ENCODE measurements around the gene MPP3.
"Not testable (repeated sequence)": the region's sequence is repeated elsewhere in the genome, so short reads cannot be mapped to it uniquely, and the experiment has no call there.

MPP3 gene

DNA sequence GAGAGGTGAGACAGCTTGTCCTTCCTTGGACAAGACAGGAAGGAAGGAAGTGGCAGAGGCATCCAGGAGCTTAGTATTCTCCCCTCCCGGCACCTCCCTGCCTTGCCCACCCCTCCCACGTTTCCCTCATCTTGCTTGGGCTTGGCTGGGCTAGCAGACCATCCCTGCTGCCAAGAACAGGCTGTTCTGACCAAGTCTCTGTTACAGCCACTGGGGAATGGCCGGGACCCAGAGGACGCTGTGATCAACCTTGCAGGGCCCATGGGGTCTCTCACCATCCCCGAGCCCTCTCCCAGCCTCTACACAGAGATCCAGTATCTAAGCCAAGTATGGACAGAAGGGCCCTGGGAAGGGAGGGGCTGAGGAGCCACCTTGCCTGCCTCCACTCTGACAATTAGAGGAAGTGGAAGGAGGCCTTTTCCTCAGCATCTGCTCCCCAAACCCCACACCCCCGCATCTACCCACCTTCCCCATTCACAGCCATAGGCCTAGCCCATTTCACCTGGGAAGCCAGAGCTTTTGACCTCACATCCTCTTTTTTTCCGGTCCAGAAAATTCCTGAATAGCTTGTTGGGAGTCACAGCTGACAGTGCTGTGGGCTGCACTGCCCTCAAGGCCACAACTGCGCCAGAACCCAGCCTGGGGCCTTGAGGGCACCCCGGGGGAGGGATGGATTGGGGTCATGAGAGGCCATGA, 28.1 kb upstream of the MPP3 start:
- no peak for DNase-seq (ENCODE audit: low read depth in 1 of 2, low spot score in 1 of 2)

DNA sequence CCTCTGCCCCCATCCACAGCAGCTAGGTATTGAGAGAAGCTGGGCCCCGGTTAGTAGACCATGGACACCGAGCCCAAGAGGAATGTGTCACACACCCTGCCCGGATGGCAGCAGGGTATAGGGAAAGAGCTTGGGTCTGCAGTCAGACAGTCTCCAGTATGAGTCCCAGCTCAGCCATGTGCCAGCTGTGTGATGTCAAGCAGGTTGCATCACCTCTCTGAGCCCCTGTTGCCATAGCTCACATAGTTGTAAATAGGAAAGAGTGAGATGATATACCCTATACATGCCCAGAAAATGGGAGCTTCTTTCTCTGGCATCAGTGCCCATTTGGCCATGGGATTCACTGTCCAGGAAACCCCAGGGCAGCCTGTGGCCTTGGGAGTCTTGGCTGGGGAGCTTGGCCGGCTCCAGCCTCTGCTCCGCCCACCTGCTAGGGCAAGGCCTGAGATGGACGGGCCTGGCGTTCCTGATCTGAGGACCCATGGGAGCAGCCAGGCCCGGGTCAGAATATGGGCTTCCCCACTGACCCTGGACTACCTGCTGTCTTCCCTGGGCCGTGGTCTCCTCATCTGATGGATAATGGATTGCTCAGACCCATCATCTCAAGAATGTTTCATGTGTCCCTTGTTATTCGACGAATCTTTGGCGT, 27.3 kb upstream of the MPP3 start:
- DNase-seq (ENCODE audit: low read depth in 1 of 2, low spot score in 1 of 2): no peak

DNA sequence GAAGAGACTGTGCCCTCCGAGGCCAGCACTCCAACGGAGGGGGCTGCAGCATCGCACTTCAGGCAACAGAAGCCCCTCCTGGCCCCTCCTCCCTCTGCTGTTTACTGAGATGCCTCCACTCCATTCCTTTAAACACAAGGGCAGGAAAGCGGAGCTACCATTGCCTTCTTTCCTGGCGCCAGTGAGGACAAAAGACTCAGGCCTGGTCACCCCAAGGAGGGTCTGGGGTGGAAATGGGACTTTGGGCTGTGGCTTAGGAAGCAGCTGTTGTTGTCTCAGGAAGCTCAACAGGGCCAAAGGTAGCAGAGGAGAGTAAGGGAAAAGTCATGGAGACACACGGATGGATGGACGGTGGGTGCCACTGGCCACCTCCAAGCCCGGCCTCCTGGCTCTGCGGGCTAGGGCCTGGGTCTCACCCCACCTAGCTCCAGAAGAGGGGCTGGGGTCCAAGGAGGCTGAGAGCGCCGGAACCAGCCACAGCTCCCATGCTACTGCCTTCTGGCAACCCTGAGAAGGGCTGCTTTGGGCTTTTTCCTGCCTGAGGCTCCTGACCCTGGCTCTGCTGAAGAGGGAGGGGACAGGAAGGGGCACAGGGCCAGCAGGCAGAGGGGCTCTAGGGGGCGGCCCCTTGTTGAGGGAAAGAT, 25.1 kb upstream of the MPP3 start:
- no peak for DNase-seq (ENCODE audit: low read depth in 1 of 2, low spot score in 1 of 2)

DNA sequence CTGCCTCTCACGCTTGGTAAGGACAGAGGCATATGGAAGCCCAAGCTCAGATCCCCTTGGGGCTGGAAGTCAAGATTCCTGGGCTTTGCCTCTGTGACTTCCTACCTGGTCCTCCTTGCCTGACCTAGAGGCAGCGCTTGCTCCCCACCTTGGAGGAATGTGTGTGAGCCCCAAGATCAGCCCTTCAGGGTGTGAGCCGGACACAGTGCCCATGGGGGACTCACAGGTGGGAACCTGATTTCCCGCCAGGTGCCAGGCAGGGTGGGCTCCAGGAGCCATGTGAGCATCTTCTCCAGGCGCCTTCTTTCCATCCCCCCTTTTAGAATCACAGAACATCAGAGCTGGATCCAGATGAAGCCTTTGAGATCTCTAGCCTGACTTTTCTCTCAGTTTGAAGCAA, 24.2 kb upstream of the MPP3 start:
- no peak for DNase-seq (ENCODE audit: low read depth in 1 of 2, low spot score in 1 of 2)

DNA sequence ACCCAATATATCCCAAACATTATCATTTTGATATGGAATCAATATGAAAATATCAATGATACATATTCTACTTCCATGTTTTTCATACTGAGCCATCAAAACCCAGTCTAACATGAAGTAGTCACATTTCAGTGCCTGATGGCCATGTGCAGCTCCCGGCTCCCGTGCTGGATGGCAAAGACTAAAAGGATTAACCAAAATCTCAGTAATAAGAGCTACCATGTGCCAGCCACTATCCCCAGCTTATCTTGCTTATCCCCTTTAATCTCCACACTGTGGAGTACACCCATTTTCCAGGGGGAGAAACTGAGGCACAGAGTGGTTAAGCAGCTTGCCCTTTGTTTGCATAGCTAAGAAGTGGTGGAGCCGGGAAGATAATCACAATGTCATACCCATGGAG, 23.2 kb upstream of the MPP3 start:
- no peak for DNase-seq (ENCODE audit: low read depth in 1 of 2, low spot score in 1 of 2)

DNA sequence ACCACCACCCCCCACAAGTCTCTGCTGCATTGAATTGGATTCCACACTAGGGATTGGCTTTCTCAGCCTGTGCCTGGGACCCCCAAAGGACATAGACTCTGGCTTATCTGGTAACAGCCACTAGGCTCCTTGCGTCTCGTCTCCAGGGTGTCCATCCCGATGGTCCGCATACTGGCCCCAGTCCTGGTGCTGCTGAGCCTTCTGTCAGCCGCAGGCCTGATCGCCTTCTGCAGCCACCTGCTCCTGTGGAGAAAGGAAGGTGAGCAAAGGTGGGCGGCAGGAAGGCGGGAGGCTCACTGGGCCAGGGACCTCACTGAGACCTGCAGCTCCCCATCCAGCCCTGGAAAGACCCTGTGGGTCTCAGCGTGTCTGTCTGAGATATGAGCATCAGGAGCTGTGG, 22.1 kb upstream of the MPP3 start:
- DNase-seq (ENCODE audit: low read depth in 1 of 2, low spot score in 1 of 2): no peak

DNA sequence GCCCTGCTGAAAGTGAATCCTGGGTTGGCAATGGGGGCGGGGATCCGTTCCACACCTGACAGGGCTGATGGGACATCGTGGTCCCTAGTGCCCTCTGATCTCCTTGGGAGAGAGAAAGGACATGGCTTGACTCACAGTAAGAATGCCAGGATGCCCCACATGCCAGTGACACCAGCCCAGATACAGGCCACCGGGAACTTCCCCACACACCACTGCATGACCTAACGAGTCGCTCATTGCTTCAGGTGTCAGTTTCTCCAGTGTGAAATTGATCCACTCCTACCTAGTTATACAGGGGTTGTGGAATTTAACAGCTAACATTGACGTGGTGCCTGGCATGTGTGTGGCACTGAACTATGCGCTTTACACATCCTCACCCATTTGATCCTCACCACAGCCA, 21.6 kb upstream of the MPP3 start:
- DNase-seq (ENCODE audit: low read depth in 1 of 2, low spot score in 1 of 2): no peak

DNA sequence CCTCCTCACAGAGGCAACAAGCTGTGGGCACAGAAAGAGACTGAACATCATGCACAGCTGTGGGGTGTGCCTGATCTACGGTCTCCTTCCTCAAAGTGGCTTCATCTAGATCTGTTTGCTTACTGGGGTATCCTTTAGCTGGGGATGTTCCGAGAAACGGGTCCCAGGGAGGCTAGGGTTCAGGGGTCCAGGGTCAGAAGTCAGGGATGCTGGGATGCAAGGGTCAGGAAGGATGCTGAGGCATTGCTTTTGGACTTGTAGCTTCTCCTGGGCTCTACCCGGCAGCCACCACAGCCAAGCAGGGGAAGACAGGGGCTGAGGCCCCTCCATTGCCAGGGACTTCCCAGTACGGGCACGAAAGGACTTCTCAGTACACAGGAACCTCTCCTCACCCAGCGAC, 20.6 kb upstream of the MPP3 start:
- no peak for DNase-seq (ENCODE audit: low read depth in 1 of 2, low spot score in 1 of 2)

DNA sequence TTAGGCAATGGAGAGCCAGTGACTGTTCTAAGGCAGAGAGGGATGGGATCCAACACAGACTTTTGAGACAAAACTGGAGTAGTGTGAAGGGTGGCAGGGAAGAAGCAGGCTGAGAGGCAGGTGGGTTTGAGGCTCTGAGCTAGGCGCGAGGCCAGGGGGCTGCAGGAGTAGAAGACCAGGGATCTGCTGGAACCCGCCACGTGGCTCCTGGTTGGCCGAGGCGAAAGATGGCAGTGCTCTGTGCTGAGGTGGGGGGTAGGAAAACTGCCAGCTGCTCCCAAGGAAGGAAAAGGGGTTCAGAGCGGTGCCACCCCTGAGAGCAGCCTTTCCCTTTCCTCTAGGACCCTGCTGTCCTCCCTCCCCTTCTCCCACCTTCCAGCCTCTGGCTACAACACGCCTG, 19.6 kb upstream of the MPP3 start:
- DNase-seq (ENCODE audit: low read depth in 1 of 2, low spot score in 1 of 2): no peak

DNA sequence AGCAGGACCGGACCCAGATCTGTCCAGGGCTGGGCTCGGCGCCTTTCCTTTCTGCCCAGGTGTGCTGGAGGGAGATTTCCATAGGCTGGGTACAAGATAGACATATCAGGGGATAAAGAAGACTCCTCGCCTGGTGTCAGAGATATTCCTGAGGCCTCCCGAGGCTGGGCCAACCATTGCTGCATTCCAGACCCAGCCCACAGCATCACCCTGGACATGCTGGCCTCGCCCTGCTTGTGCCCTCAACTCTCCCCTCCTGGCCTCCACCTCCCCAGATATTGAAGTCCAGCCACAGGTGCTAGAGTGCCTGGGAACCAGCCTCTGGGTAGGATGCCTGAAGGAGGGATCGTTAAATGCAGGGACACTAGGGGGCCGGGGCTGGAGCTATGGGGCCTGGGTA, 16.2 kb upstream of the MPP3 start:
- no peak for DNase-seq (ENCODE audit: low read depth in 1 of 2, low spot score in 1 of 2)

DNA sequence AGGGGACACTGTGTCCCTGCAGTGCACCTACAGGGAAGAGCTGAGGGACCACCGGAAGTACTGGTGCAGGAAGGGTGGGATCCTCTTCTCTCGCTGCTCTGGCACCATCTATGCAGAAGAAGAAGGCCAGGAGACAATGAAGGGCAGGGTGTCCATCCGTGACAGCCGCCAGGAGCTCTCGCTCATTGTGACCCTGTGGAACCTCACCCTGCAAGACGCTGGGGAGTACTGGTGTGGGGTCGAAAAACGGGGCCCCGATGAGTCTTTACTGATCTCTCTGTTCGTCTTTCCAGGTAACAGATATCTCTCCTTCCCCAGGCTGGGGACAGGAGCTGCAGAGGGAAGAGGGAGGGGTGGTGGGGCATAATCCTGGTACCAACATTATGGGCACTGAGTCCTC, 15.7 kb upstream of the MPP3 start:
- DNase-seq (ENCODE audit: low read depth in 1 of 2, low spot score in 1 of 2): no peak

DNA sequence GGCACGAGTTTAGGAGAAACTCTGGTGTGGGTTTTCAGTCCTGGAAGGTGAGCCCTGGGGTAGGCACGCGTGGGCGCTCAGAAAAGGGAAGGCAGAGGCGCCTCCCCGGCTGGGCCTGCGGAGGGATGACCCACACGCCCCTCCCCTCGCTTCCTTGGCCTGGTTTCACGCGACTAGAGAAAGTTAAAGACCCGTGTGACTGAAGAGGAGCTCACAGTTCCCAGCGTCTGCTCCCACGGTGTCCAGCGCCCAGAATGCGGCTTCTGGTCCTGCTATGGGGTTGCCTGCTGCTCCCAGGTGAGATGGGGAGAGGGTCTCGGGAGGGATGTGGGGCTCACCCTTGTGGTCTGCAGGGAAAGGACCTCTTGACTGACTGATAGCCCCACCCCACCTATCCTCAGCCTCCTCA, 14.0 kb upstream of the MPP3 start, which contains the start of gene CD300LG:
Gene CD300LG (plus strand): TSS at position 214 of the 409 bp plus-strand sequence. CDS start 41 bp downstream, at position 255.
- DNase-seq (ENCODE audit: low read depth in 1 of 2, low spot score in 1 of 2): no peak

DNA sequence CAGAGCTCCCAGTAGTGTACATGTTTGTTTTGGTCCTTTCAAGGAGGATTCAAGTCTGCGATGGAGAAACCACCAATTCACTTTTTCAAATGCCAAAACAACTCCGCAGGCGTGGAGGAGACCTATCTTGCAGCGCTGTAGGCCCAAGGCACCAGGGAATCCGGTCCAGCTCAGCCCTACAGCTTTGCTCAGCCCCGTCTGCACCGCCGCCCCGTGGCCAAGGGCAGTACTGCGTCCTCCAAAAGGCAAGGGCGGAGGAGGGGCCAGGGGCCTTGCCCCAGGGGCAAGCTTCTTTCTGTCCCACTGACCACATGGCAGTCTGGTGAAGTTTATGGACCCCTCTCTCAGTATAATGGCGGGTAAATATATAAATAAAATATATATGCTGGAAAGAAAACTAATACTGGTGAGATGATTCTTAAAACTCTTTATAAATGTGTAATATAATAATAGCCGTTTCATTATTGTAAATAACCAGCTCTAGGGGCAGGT, 13.3 kb upstream of the MPP3 start:
- peak; percentile 63 to 70 for DNase-seq (ENCODE audit: low read depth in 1 of 2, low spot score in 1 of 2)

DNA sequence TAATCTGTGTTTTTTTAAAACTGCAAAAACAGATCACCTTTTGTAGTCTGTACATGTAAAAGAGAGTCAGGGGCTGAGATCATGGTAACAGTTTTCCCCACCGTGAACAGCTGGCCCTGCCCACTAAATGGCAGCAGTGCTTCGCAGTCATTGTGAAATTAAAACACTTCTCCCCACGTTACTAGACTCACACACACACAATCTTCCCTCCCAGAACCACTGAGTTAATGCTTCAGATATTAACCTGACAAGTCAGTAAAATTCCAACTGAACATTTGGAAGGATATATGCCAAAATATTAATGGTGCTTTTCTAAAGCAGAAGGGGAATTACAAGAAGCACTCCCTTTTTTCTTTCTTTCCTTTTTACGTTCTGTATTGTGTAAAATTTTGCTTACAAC, 12.8 kb upstream of the MPP3 start:
- no peak for DNase-seq (ENCODE audit: low read depth in 1 of 2, low spot score in 1 of 2)

DNA sequence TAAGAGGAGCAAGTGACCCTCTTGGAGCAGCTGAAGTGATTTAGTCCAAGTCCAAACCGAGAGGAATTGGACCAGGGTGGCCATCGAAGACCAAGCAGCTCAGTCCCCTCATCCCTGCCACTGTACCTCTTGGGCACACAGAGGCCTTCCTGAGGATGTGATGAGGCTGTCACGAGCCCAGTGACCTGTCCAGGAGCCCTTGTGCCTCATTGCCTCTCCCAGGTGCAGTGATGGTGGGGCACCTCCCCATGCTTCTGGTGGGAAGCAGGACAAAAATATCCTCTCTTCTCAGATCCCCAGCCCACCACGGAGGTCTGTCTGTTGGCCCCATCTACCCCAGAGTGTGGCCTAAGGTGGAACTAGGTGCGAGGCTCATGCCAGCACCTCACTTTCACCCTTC, 11.3 kb upstream of the MPP3 start:
- no peak for DNase-seq (ENCODE audit: low read depth in 1 of 2, low spot score in 1 of 2)

DNA sequence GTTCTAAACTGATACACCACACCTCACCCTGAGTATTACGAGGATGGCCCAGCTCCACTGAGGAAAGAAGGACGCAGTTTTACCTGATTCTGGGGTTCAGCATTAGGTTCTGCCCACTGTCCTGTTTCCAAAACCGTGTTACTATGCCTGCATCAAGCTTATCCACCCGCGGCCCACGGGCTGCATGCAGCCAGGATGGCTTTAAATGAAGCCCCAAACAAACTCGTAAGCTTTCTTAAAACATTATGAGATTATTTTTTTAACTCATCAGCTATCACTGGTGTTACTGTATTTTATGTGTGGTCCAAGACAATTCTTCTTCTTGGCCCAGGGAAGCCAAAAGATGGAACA, 10.0 kb upstream of the MPP3 start:
- DNase-seq (ENCODE audit: low read depth in 1 of 2, low spot score in 1 of 2): no peak

DNA sequence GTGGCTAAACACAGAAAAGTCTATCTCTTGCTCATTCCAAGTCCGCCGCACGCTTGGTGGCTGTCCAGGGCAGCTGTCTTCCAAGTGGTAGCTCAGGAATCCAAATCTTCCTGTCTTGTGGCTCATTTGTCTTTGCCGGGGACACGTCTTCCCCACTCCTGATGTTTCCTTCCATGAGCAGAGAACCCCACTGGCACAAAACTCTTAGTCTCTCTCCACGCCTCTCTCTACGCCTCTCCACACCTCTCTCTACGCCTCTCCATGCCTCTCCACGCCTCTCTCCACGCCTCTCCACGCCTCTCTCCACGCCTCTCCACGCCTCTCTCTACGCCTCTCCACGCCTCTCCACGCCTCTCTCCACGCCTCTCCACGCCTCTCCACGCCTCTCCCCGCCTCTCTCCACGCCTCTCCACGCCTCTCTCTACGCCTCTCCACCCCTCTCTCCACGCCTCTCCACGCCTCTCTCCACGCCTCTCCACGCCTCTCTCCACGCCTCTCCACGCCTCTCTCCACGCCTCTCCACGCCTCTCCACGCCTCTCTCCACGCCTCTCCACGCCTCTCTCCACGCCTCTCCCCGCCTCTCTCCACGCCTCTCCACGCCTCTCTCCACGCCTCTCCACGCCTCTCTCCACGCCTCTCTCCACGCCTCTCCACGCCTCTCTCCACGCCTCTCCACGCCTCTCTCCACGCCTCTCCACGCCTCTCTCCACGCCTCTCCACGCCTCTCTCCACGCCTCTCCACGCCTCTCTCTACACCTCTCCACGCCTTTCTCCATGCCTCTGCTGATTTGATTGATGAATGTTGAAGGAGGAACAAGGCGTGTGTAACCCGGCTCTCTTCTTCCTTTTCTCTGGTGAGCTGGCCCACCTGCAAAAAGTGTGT, 9.4 kb upstream of the MPP3 start:
- not testable (repeated sequence) for DNase-seq (ENCODE audit: low read depth in 1 of 2, low spot score in 1 of 2)

DNA sequence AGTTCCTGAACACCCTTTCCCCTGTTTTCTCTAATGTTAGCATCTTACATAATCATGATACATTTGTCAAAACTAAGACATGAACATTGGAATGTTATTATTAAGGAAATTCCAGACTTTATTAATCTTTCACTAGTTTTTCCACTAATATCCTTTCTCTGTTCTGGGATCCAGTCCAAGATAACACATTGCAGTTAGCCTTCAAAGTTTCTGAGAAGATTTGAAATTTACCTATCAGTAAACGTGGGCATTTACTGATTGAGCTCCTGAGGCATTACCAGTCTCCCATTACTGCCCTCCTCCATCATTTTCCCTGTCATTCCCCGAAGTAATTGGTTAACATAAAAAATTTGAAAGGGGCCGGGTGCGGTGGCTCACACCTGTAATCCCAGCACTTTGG, 8.3 kb upstream of the MPP3 start:
- DNase-seq (ENCODE audit: low read depth in 1 of 2, low spot score in 1 of 2): no peak

DNA sequence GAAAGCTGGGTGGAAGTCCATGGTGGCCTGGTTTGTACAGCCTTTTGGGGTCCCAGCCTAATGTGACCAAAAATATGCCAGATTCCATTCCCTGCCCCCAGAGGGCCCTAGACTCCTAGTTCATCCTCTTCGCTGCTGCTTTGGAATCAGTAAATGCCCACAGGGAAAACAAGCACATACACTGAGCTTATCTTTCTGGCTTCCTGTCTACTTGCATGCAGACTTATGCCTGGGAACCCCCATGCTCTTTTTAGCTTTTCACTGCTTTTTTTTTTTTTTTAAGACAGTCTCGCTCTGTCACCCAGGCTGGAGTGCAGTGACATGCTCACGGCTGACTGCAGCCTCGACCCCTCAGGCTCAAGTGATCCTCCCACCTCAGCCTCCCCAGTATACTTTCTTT, 7.9 kb upstream of the MPP3 start:
- no peak for DNase-seq (ENCODE audit: low read depth in 1 of 2, low spot score in 1 of 2)

DNA sequence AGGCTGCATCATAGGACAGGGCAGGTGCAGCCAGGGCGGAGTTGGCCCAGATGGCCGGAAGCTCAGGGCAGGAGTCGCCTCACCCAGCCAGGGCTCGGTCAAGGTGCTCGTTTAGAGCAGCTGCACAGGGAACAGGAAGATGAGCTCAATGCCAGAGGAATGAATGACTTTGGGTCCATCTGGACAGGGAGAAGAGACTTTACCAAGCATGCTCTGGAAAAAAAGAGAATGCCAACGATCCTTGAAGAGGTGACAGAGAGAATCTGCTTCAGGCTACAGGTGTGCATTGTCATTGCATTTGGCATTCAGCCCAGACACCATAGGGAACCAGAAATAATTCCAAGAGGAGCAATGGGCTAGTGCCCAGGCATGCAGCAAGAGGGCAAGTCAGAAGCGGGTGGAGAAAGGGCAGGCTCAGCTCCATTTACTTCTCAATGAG, 6.7 kb upstream of the MPP3 start:
- DNase-seq (ENCODE audit: low read depth in 1 of 2, low spot score in 1 of 2): no peak

DNA sequence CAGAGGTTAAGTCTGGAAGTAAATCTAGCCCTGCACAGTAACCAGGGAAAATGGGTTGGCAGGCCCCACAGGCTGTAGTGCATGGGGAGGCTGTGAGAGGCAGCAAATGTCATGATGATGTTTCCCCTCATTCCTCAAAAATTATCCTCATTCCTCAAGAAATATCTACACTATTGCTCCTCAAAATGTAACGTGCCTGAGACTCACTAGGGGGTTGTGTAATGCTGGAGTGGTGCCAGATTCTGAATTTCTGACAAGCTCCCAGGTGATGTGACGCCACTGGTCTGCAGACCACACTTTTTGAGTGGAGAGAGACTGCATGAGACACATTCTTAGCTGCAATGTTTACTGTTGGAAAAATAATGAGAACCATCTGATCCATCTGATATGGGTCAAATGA, 1.2 kb upstream of the MPP3 start:
- DNase-seq (ENCODE audit: low read depth in 1 of 2, low spot score in 1 of 2): no peak

All from stimulated activated CD4-positive, alpha-beta T cell treated with anti-CD3 and anti-CD28 coated beads, Interleukin-15, amount 100 ng/mL, for 1 hour (primary cell).